ENCODE data around the gene NRN1.

GRCh38 chr6:6004390-6004995 is 2.2 kb downstream of the NRN1 start:
- no peak for TF ChIP-seq CTCF (IDR thresholded peaks at IDR 0.05; ENCODE audit: low read length)
- TF ChIP-seq EZH2 (IDR thresholded peaks at IDR 0.05; ENCODE audit: borderline replicate concordance, low read length), result no peak
